GM19395 (cell line): ENCODE data around the gene RNF182.
"Not testable (repeated sequence)": the region's sequence is repeated elsewhere in the genome, so short reads cannot be mapped to it uniquely, and the experiment has no call there.

Experiments used
- ATAC-seq: cut with Tn5 transposase; IDR thresholded peaks from one replicate; pipeline ENCODE4 v1.9.1; 2021; ENCODE audit warnings: mild to moderate bottlenecking, moderate library complexity; ENCODE audit not compliant: unreplicated experiment

Gene RNF182

DNA sequence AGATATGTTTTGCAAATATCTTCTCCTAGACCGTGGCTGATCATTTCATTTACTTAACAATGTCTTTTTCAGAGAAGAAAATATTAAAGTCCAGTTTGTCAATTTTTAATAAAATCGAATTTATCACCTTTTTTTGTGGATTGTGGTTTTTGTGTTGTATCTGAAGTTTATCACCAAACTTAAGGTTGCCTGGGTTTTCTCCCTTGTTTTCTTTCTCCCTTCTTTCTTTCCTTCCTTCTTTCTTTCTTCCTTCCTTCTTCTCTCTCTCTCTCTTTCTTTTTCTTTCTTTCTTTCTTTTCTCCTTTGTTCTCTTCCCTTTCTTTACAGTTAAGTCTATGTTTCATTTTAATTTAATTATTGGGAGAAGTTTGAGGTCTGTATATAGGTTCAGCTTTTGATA is 68.7 kb downstream of the RNF182 start:
- no peak for ATAC-seq

- no peak for ATAC-seq
Measured at GRCh38 chr6:13998356-13998755, 73.6 kb downstream of the RNF182 start.

DNA sequence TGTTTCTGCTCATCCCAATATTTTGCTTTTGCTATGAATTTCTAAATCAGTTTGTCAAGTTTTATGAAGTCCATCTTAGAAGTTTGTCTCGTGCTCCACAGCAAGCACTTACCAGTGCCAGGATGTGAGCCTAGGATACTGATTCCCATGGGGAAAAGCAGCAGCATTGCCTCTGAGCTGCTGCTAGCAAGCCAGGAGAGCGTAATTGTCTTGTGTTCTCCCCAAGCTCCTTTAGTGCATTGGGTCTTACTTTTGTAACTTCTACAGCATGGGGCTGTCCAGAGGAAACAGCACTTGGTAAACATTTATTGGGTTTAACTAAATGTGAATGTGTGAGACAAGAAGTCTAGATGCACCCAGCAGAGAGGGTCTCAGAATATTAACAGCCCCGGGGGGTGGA is 76.1 kb downstream of the RNF182 start:
- ATAC-seq = no peak

- ATAC-seq = no peak
Measured at GRCh38 chr6:14001329-14002012, 76.7 kb downstream of the RNF182 start.

DNA sequence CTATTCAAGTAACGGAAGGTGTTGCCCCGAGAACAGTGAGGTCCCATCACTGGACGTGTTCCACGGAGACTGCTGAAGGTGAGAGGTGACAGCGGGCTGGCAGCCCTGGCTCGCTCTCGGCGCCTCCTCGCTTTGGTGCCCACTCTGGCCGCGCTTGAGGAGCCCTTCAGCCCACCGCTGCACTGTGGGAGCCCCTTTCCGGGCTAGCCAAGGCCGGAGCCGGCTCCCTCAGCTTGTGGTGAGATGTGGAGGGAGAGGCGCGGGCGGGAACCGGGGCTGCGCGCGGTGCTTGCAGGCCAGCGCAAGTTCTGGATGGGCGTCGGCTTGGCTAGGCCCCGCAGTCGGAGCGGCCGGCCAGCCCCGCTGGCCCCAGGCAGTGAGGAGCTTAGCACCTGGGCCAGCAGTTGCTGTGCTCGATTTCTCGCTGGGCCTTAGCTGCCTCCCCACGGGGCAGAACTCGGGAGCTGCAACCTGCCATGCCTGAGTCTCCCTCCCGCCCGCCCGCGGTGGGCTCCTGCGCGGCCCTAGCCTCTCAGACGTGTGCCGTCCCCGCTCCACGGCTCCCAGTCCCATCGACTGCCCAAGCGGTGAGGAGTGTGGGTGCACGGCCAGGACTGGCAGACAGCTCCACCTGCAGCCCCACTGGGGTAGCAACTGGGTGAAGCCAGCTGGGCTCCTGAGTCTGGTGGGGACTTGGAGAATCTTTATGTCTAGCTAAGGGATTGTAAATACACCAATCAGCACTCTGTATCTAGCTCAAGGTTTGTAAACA is 77.6 kb downstream of the RNF182 start:
- ATAC-seq = no peak

DNA sequence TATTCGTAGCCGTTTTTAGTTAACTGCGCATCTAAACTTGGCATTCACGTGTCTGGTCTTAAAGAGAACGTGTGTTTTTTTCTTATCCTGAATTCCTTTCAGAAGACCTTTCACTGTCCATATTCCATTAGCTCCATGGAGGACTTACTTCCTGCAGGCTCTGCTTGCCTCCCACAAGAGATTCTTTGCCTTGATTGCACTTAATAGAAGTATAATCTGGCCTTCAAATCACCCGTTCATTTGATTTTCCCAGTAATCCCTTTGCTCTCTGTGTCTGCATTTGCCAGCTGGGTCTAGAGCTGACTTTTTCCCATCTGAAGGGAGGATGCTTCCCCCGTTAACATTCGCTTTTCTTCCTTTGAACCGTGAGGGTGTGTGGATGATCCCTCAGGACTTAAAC is 79.5 kb downstream of the RNF182 start:
- ATAC-seq = no peak

DNA sequence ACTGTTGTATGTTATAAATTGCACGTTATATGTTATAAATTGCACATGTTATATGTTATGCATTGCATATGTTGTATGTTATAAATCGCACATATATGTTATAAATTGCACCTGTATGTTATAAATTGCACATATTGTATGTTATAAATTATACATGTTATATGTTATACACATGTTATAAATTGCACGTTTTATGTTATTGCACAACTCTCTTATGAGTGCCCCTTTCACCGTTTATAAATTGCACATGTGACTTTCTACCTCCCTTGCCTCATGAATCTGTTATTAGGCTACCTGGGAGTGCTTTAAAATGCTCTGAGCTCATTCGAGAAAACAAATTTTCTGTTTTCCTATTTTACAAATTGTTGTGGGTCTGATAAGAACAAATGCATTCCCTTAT is 84.1 kb downstream of the RNF182 start:
- ATAC-seq = no peak

DNA sequence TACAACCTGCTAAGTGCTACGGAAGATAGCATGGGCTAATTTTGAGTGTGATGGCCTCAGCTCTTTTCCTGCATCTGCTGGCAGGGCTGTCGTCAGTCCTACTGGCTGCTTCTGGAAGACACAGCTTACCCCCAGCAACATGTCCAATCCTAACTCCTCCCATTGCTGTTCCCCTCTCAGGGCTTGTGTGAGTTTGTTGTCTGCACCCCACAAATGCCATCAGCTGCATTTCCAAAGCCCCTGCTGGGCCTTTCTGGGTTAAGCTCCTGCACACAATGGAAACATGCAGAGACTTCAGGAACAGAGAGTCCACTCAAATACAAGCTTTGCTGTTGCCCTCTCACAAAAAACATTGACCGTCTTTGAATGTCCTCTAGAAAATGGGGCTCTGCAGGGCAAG is 84.7 kb downstream of the RNF182 start:
- no peak for ATAC-seq

- no peak for ATAC-seq
Measured at GRCh38 chr6:14010275-14010674, 85.5 kb downstream of the RNF182 start.

- no peak for ATAC-seq
Measured at GRCh38 chr6:14012313-14013030, 87.7 kb downstream of the RNF182 start.

DNA sequence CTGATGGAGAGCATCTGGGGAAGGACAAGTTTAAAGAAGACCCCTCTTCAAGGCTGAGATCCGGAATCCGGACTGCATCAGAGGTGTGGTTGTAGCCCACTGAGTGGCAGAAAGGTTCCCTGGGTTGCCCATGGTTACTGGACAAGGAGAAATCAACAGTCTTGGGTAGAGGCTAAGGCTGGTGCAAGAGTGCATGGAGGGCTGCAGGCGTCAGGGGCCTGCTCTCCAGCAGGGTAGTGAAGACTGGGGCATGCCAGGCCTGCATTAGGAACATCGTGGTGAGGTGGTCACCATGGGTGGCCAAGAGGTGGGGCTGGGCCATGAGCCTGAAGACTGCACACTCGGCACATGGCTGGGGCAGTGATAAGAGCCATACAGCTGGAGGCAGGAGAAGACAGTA is 91.2 kb downstream of the RNF182 start:
- no peak for ATAC-seq

DNA sequence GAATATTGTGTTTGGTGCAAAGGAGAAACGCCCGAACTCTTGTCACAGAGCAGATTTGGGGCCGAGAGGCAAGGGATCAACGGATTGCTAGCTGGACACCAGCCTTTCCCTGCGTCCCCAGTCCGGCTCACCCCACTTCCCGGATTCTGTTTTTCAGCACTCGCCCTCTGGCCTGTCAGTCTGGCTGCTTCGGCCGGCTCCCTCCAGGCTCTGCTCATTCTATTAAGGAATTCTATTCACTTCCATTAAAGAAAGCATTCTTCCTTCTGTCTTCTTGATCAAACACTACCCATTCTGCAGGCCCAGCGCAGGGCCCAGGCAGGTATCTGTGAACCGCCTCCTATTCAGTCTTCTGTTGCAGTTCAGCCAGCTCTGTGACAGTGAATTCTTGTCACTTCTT is 91.7 kb downstream of the RNF182 start:
- no peak for ATAC-seq

- no peak for ATAC-seq
Measured at GRCh38 chr6:14016935-14017625, 92.3 kb downstream of the RNF182 start.

DNA sequence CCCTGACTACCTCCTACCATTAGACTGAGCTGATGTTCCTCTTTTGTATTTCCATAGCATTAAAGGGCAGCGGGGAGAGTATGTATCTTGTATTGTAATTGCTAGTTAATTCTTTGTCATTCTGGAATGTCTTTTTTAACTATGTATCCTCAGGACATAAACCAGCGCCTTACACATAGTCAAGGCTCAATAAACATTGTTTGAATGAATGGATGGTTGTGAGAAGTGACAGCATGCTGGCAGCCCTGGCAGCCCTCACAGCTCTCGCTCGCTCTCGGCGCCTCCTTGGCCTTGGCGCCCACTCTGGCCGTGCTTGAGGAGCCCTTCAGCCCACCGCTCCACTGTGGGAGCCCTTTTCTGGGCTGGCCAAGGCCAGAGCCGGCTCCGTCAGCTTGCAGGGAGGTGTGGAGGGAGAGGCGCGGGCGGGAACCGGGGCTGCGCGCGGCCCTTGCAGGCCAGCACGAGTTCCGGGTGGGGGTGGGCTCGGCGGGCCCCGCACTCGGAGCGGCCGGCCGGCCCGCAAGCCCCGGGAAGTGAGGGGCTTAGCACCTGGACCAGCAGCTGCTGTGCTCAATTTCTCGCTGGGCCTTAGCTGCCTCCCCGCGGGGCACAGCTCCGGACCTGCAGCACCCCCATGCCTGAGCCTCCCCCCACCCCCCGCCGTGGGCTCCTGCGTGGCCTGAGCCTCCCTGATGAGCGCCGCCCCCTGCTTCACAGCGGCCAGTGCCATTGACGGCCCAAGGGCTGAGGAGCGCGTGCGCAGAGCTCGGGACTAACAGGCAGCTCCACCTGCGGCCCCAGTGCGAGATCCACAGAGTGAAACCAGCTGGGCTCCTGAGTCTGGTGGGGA is 93.1 kb downstream of the RNF182 start:
- no peak for ATAC-seq

GRCh38 chr6:14018559-14018958 is 93.8 kb downstream of the RNF182 start:
- ATAC-seq = not testable (repeated sequence)

DNA sequence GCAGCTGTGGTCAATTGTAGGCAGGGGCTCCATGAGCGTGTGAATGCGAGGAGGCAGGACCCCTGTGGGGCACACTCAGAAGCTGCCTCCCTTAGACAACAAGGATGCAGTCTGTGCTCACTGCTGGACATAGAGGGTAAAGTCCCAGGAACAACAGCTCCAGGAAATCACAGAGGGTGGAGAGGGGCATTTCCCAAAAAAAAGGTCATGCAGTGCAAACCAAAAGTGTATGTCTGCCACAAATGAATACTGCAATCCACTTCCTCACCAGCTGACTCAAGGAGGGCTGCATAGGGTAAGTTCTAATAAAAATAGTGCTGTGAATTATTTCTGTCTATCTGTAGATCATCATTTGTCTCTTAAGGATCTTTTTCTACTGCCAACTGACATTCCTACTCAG is 95.8 kb downstream of the RNF182 start:
- ATAC-seq = no peak

DNA sequence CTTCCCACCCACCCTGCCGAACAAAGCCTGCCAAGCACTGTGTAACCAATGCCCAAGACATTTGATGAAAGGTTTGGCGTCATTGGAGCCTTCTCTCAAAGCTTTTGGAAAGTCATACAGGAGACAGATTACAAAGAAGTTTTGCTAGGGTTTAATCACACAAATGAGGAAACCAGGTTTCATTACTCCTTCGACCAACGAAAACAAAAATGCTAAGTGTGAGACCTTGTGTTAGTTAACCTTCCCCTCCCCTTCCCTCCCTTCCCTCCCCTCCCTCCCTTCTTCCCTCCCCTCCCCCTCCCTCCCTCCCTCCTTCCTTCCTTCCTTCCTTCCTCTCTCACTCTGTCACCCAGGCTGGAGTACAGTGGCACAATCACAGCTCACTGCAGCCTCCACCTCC is 96.7 kb downstream of the RNF182 start:
- no peak for ATAC-seq

- ATAC-seq = no peak
Measured at GRCh38 chr6:14022673-14023072, 97.9 kb downstream of the RNF182 start.

GRCh38 chr6:14023855-14024254 is 99.1 kb downstream of the RNF182 start:
- ATAC-seq = no peak

DNA sequence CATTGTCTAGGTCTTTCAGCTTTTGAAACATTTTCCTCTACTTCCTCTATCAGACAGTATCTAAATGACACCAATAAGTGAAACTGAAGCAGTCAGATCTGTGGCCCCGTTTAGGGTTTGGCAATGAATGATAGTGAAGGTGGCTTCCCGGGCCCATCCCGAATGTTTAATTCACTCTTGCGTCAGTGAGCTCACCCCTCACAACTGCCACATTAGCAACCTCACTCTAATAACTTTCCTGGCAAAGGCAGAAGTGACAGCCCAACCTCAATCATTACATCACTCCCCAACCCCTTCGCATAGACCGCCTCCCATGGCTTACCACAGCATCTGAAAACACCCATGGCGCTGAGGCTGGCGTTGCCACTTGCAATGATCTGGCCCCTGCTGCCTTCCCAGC is 100.4 kb downstream of the RNF182 start:
- no peak for ATAC-seq
